ENCODE results near the gene C1QTNF1. TPM values are rescaled to one million over a fixed set of nuclear protein-coding genes. Genes with fewer than 3 reads are reported as not detected.

C1QTNF1 gene
- polyA plus RNA-seq, 1 donor (not counting 4 experiments of a cell fraction or from before 2014, with no cell fraction given): 6.6 TPM

- no peaks in the 10 kb centered on the region for H3K36me3 ChIP-seq (ENCODE audit: control insufficient read depth in 2 of 2, extremely low read depth in 1 of 2, insufficient read depth in 2 of 2, low read length in 2 of 2)
- no peak overlapping the region for H2AFZ ChIP-seq (ENCODE audit: control insufficient read depth, low read length)
- dilution Hi-C loops (cut with MboI; ENCODE audit: extremely low pct_ligation_motif_present, low sequenced_read_pairs): no loop called here
- no peaks in the 10 kb centered on the region for H4K20me1 ChIP-seq (ENCODE audit: control insufficient read depth, extremely low read depth, insufficient read depth, low read length)
- H3K4me1 ChIP-seq (ENCODE audit: control insufficient read depth, extremely low read depth, insufficient read depth, low read length): peaks cover 31% of the 10 kb centered on the region
- H3K4me3 ChIP-seq (ENCODE audit: control insufficient read depth in 2 of 3, extremely low read depth in 1 of 3, insufficient read depth in 2 of 3, low read depth in 1 of 3, low read length in 3 of 3): no peak overlapping the region
- H3K4me2 ChIP-seq (ENCODE audit: control insufficient read depth, extremely low read depth, insufficient read depth, low read depth, low read length): no peak overlapping the region
- TF ChIP-seq CTCF (optimal IDR thresholded peaks at IDR 0.05 in 1 of 3, IDR thresholded peaks at IDR 0.05 in 1 of 3, conservative IDR thresholded peaks at IDR 0.05 in 1 of 3; ENCODE audit: extremely low read depth in 1 of 3, insufficient read depth in 2 of 3, low read length in 3 of 3) (no peak), EZH2 (IDR thresholded peaks at IDR 0.05; ENCODE audit: low read length) (no peak)
- H3K9ac ChIP-seq (ENCODE audit: control insufficient read depth, extremely low read depth, insufficient read depth, low read length): no peak overlapping the region
- no peaks in the 10 kb centered on the region for H3K9me3 ChIP-seq (ENCODE audit: control insufficient read depth, low read depth, low read length)
- no peaks in the 10 kb centered on the region for H3K79me2 ChIP-seq (ENCODE audit: control insufficient read depth, insufficient read depth, low read length)
- DNase-seq (ENCODE audit: low read depth, low spot score) (no peak), FAIRE-seq (no peak)
- H3K27ac ChIP-seq (ENCODE audit: control insufficient read depth, insufficient read depth, low read length): no peak overlapping the region
- no peaks in the 10 kb centered on the region for H3K27me3 ChIP-seq (ENCODE audit: control insufficient read depth, extremely low read depth, insufficient read depth, low read length)
- H3K9me1 ChIP-seq (ENCODE audit: control insufficient read depth, extremely low read depth, insufficient read depth, low read length): no peaks in the 10 kb centered on the region
These were observed 5.6 kb upstream of the C1QTNF1 start for GRCh38 chr17:79018370-79018695.

GRCh38 chr17:79019261-79019631 is 4.7 kb upstream of the C1QTNF1 start:
- dilution Hi-C loops (cut with MboI; ENCODE audit: extremely low pct_ligation_motif_present, low sequenced_read_pairs): no loop called here
- H3K27ac ChIP-seq (ENCODE audit: control insufficient read depth, insufficient read depth, low read length): no peak overlapping the region
- no peaks in the 10 kb centered on the region for H3K36me3 ChIP-seq (ENCODE audit: control insufficient read depth in 2 of 2, extremely low read depth in 1 of 2, insufficient read depth in 2 of 2, low read length in 2 of 2)
- no peak overlapping the region for H3K4me2 ChIP-seq (ENCODE audit: control insufficient read depth, extremely low read depth, insufficient read depth, low read depth, low read length)
- peaks cover 3% of the 10 kb centered on the region for H3K27me3 ChIP-seq (ENCODE audit: control insufficient read depth, extremely low read depth, insufficient read depth, low read length)
- no peaks in the 10 kb centered on the region for H3K9me1 ChIP-seq (ENCODE audit: control insufficient read depth, extremely low read depth, insufficient read depth, low read length)
- H2AFZ ChIP-seq (ENCODE audit: control insufficient read depth, low read length): no peak overlapping the region
- no peak overlapping the region for H3K9ac ChIP-seq (ENCODE audit: control insufficient read depth, extremely low read depth, insufficient read depth, low read length)
- H3K4me3 ChIP-seq (ENCODE audit: control insufficient read depth in 2 of 3, extremely low read depth in 1 of 3, insufficient read depth in 2 of 3, low read depth in 1 of 3, low read length in 3 of 3): no peak overlapping the region
- TF ChIP-seq EZH2 (IDR thresholded peaks at IDR 0.05; ENCODE audit: low read length) (no peak), CTCF (optimal IDR thresholded peaks at IDR 0.05 in 1 of 3, IDR thresholded peaks at IDR 0.05 in 1 of 3, conservative IDR thresholded peaks at IDR 0.05 in 1 of 3; ENCODE audit: extremely low read depth in 1 of 3, insufficient read depth in 2 of 3, low read length in 3 of 3) (no peak)
- no peaks in the 10 kb centered on the region for H3K9me3 ChIP-seq (ENCODE audit: control insufficient read depth, low read depth, low read length)
- H3K79me2 ChIP-seq (ENCODE audit: control insufficient read depth, insufficient read depth, low read length): no peaks in the 10 kb centered on the region
- H3K4me1 ChIP-seq (ENCODE audit: control insufficient read depth, extremely low read depth, insufficient read depth, low read length): peaks cover 31% of the 10 kb centered on the region
- H4K20me1 ChIP-seq (ENCODE audit: control insufficient read depth, extremely low read depth, insufficient read depth, low read length): no peaks in the 10 kb centered on the region
- no peak for FAIRE-seq
- DNase-seq (ENCODE audit: low read depth, low spot score): no peak
